Activated T-helper 1 cell treated with anti-CD3 and anti-CD28 coated beads, Interleukin-2, amount 50 U/mL, for 16 hours (primary cell): ENCODE results near the gene ELMO1.

Source experiments
- DNase-seq, 2 donors: peaks; one replicate each; pipeline ENCODE4 v3.0.0-alpha.2; 2020; ENCODE audit warnings: low read depth in 1 of 2, low spot score in 1 of 2

Gene ELMO1

DNA sequence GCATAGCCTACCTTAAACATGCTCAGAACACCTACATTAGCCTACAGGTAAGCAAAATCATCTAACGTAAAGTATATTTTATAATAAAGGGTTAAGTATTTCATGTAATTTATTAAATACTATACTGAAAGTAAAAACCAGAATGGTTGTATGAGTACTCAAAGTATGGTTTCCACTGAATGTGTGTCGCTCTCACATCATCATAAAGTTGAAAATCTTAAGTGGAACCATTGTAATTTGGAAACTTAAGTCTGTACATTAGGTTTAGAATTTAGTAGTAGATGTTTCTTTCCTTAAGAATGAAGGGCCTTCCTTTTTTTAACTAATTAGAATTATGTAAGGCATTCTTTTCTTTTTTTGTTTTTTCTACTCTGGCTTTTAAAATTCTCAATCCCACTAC lies 484.4 kb downstream of the ELMO1 start:
- DNase-seq = no peak

DNA sequence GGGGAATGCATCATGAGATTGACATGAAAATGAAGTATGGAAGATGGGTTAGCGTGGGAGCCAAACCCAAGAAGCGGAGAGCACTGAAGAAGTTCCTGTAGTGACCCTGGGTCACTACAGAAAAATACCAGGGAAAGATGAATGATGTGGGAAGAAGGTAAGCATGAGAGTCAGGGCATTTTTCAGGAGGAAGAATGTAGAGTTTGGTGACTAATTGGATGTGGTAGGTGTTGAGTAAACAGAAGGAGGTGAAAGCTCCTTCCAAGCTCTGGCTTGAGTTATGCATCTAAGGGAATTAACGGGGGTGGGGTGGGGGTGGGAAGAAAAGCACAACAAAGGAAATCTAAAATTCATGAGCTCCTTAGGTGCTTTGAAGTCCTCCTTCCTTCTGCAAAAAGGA lies 486.3 kb downstream of the ELMO1 start:
- DNase-seq = no peak

DNA sequence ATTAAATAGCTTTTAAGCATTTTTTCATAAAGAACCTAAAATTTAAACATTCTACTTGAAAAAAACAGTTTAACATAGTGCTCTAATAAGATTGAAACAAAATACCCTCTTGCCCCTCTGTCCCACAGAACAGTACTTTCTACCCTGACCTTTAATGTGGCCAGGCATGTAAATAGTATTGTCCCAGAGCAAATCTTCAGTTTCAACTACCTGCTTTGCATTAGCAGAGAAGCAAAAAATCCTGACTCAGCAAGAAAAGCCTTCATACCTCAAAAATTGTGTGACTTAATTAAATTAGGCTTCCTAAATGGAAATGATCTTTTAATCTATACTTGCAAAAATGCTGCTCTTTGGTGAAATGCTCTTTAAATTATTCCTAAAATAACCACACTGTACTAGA lies 487.0 kb downstream of the ELMO1 start:
- DNase-seq = no peak

DNA sequence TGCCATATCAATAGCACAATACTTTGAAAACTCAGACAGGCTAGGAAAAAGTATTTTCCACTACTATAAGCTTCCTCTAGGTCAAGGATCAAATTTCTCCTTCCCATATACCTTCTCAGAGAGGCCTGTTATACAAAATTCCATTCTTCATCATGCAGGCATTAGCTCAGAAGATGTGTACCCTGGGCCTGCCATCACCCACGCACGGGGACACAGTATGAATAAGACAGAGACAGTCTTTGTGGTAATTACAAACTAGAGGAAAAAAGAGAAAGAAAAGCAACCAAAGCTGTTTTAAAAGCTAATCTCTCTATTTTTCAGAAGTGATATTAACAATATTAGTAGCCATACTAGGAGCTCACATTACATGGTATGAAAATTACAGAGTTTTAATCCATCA lies 487.6 kb downstream of the ELMO1 start:
- no peak for DNase-seq

DNA sequence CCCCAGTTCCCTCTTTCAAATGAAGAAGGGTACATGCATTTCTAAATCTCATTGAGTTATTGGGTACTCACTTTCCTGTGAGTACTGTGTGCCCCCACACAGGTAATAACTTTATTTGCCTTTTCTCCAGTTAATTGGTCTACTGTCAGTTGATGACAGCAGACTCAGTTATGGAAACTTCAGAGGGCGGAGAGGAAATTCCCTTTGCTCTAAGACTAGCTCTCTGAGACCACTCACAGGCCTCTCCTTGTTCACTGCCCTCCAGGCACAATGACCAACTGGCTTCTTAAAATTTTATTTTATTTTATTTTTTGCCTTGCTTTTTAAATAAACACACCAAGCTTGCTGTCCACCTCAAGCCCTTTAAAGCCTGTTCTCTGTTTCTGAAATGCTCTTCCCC lies 488.6 kb downstream of the ELMO1 start:
- DNase-seq = no peak

DNA sequence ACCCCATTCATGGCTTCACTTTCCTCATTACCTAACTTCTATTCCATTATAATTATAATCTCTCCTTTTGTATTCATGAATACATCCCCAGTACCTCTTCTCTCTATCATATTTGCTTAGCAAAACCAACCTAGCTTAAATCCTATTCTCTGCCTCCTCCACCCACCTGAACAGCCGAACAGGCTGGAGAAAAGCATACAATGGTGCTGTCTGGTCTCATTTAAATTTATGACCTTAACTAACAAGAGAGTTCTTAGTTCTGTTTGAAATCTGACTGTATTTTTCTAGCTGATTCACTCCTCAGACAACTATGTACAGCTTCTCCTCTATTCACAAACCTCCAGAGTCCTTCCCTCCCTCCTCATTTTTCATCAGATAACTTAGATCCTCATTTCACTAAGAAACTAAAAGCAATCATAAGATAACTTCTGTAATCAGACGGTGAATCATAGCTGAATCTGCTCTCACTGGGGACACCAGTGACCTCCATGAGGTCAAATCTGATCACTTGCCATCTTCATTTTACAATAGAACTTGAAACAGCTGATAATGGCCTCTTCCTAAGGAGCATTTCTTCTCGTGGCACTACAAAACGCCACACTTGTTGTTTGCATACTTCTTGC lies 490.4 kb downstream of the ELMO1 start:
- DNase-seq = no peak

DNA sequence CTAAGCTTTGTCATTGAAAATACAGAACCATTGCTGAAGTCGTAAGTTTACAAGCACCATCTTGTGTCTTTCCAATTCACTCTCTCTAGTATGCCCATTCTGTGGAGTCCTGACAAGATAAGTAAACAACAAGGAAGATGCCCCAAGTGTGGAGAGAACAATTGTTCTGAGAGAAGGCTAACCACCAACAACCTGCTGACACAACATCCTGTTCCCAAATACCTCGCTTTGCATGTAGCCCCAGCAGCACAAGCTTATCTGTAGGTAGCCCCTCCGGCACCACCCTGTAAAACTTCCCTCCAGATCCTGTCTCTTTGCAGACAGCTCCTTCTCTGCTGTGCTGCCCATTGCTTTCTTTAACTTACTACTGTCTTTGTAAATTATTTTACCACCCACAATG lies 491.0 kb downstream of the ELMO1 start:
- DNase-seq = no peak

DNA sequence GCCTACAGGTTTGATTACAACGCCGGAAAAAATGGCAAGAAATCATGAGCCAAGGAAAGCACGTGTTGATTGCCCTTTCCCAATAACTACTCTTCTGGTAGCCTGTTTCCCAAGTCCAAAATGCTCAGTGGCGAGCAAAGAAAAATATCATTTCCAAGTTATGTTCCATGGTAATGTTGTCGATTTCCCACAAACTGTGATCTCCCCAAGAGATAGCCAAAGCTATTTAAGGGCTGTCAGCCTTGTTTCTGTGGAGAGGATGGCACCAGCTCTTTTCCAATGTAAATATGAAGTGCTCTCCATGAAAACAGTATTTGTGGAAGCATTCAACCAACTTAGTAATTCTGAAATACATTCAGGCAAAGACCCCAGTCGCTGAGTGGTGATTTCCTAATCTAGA lies 491.9 kb downstream of the ELMO1 start:
- DNase-seq = no peak

DNA sequence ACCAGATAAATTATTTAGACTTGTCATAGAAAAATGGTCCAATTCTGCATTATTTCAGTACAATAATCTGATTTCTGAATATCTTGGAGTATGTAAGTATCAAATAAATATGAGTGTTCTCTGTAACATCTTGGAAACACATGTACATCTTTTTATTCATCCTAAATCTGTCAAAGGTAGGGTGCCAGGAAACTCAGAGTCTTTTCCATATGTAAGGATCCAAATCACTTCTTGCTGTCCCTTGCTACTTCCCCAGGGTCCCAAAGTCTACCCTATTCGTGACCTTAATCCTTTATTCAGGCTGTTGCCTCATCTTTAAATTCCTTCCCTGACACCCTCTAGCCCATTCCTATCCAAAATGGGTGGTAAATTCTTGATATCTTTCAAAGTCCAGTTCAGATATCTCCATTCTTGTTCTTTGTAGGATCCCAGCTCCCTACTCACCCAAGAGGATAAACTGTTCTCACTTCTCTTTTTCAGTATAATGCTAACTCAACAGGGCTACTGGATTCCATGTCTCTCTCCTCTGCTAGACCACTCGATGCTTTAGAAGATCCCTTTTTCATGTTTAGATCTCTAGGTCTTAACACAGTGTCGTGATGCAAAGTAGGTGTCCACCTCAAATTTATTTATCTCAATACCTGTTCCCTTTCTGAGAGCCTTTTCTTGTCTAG lies 493.1 kb downstream of the ELMO1 start:
- no peak for DNase-seq

DNA sequence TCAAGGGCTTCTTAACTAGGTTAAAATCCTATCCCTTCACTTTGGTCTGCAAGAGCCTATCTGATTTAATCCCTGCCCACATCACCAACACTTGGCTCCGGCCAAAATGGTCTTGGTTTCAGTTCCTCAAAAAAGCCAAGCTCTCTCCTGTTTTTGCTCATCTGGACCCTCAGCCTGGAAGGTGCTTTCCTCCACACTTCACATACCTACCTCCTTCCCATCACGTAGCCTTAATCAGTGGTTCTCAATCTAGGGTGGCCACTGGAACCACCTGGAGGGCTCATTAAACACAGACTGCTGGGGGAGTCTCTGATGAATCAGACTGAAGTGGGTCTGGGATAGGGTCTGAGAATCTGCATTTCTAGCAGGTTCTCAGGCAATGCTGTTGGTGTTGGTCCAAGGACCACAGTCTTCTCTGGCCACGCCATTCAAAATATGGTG lies 497.4 kb downstream of the ELMO1 start:
- DNase-seq = no peak

DNA sequence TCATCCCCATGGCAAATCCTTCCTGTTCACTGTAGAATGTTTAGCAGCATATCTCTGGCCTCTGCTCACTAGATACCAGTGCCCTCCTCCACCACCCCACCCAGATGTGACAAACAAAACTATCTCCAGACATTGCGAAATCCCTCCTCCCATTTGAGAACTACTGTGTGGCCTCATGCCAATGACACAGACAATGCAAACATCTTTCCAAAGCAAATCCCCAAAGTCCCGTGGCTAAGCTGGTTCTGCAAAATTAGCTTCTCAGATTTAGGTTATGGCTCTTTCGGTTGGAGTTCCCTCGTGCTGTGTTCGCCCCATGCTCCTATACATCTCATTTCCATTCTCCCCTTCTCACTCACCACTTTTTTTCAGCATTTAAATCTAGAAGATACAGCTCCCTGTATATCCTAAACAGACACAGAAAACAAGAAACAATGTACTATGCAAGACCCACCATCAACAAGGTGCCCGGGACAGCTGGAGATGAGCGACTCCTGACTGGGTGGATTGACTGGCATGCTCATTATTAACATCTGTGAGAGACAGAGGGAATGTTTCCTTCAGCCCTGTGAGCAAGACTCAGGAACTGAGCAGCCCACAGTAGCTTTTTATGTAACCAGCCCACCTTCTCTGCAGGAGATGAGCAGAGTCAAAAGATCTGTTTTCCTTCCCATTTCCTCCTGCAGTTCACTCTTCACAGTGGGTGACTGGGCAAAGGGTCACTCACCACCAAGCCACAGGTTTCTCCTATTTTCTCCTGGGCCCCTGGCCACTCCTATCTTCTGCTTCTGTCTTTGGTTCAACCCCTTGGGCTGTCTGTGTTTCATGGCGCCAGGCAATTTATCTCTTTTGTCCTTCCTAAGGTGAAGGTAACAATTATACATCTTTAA lies 498.7 kb downstream of the ELMO1 start:
- DNase-seq = no peak

DNA sequence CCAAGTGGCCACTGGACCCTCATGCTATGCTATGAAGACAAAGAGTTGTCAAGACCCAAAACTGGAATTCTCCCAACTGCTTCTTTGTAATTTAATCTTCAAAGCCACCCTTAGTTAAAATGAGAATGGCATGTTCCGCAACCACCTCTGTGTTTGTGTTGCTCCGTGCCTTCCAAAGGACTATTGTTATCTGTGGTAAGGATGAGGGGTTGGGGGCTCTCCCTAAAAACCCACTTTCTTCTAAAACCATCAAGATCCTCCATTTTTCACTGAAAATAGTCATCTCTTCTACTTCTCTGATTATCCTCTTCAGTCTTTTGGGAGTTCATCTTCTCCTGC lies 502.3 kb downstream of the ELMO1 start:
- DNase-seq = no peak

DNA sequence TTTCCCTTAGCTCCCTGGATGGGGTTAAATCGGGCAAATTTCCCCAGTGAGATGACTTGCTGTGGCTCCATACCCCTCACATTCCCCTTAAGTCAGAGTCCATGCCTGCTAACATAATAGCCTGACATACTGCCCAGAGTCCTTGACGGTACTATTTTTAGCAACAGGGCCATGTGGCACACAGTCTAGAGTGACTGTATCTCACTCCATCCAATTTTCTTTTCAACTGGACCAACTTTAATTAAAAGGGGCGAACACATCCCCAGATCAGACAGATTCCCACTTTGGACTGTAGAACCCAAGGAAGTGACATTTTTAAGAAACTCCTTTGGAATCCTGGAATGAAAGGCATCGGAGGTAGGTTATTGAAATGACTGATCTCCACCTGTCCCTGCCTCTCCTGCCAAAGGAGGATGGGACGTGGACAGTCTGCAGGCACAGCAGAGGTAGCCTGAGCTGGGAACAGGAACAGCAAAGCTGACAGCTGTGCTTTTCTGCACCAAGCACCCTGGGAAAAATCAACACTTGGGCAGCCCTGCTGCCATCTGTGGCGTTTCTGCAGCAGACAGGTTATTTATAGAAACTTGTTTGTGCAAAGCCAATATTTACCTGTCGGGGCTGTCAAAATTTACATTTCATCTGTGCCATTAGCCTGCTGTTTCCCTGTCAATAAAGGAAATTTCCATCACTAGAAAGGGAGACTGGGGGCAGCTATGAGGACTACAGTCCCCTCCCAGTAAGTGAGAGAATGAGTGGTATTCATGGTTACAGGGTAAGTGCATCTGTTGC lies 502.9 kb downstream of the ELMO1 start:
- no peak for DNase-seq

DNA sequence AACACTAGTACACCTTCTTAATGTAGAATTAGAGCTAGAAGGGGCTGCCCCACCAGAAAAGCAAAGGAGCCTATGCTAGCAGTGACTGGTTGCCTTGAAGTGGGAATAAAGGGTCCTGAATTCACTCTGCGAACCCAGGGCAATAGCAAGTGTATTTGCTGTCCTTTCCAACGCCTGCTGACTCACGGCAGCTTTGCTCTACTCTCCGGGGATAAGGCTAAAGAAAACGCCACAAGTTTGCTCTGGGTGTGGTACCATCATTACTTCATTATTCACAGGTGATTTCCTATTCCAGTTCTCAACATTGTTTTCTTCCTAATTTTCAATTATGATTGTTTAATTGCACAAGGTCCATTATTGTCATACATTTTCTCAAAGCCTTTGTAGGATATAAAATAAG lies 503.8 kb downstream of the ELMO1 start:
- no peak for DNase-seq

DNA sequence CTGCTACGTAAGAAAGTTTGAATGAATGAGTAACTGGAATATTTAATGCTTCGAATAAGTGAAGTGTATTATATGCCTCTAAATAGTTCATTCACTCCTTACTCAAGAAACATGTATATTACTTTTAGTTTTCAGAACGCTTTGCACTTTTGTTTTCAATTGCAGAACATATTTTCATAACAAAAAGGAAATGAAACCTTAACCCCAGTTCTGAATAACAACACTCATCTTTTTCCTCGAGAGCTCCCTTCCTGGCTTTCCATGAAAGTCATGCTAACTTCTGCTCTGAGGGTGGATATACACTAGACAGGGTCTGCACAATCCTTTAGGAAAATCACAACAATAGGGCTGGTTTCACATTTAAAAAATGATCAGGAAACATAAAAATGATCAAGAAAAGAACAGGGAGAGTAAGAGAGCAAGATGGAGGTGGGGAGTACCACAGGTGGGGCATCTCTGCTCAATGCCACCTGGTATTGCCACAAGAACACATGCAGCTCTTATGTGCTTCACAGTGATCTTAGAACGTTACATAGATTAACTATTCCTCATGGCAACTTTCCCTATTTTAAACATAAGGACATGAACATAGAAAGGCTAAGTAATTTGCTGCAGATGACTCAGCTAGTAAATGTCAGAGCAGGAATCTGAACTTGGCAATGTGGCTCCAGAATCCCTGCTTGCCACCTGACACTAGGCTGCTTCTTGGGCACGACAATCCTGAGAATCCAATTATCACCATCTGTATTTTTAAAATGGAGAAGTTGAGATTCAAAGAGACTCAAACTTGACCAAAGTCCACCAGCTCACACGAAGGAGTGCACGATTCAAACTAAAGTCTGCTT lies 504.9 kb downstream of the ELMO1 start:
- no peak for DNase-seq

DNA sequence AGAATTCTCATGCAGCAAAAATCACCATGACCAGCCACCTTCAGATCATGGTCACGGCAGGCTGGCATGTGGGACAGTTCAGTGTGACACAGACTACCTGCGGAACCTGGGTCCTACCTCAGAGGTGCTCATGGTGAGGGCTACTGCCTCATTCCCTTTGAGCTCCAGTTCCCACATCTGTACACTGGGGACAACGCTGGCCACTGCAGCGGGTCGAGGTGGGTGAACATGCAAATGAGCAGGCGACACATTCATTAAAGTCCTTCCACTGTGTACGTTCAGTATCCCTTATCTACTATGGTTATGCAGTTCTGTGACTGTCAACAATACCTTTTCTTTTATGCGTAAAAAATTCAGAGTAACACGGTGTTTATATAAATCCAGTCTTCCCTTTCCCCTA lies 505.7 kb downstream of the ELMO1 start:
- no peak for DNase-seq

DNA sequence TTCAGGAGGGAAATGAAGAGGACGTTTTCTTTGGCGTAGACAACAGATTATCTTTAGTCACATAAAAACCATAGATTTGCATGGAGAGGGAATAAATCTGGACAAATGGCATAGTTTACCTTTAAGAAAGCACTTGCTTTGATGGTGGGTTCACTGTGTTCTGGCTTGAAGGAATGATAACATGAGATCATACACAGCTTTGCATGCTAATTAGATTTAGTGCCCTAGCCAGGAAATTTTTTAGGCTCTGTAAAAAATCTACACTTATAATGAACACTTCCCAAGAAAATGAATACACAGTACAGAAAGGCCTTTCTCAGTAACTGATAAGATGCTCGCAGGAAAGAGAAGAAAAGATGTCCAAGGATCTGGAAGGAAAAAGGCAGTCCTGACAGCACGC lies 506.1 kb downstream of the ELMO1 start:
- DNase-seq = no peak

DNA sequence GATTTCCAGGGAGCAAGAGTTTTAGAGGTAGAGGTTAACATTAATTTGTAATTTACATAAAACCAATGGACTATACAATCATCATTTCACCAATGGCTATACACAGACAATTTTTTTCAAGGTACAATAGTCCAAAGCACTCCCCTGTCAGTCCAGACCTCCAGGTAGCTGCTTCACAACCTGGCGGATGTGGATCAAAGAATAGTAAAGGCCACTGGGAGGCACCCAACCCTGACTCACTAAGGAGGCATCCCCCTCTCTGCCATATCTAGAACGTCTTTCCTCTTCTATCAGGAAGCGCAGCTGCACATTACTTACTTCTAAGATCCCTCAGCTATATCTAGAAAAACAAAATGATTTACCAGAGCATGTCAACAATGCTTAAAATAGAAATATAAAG lies 506.6 kb downstream of the ELMO1 start:
- no peak for DNase-seq

DNA sequence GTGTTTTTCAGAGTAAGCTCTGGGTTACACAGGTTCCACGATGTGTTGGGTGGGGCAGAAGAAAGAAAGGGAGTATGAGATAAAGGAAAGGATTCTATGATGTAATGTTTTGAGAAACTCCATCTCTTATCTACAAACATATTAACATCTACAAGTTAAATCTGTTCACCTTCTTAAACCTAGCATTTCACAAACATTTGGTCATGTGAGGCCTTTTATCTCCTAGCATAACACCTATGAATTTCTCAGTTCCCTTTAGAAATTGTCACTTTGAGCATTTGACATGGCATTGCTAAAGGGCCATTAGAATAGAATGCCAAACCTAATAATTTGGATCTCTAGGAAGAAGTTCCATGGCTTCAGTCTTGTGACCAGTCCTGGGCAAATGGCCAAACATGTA lies 507.3 kb downstream of the ELMO1 start:
- DNase-seq = no peak

DNA sequence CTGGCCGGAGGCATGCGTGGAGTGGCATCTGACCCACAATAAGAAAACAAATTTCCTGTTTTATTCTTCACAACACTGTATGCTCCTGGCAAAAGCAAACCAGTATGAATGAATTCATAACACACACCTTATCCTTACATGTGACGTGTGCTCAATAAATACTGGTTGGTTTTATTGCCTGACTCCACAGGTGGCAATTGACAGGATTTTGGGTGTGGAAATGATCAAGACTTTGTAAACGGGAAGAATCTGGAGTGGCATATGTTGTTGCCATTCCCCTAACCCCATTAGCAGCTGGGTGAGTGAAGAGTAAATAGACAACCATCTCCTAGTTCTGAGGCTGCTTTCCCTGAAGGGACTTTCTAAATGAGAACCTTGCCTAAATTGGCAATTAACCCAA lies 508.8 kb downstream of the ELMO1 start:
- DNase-seq = no peak
